Measurements from ENCODE around the gene E2F8.
A peak's percentile ranks its signal among the peaks of the same experiment; 100 is the strongest.
"Not testable (repeated sequence)": the region's sequence is repeated elsewhere in the genome, so short reads cannot be mapped to it uniquely, and the experiment has no call there.

Gene E2F8

GRCh38 chr11:19240420-19241259 lies at the start of gene E2F8:
Gene E2F8, minus strand, starts transcription at chr11:19240945. Its CDS starts 824 bp downstream, at chr11:19240121.
- peak; percentile 63 for DNase-seq

- DNase-seq = no peak
Measured at GRCh38 chr11:19290356-19290755, 49.6 kb upstream of the E2F8 start.

- DNase-seq = no peak
Measured at GRCh38 chr11:19288256-19288655, 47.5 kb upstream of the E2F8 start.

- no peak for DNase-seq
Measured at GRCh38 chr11:19286411-19286810, 45.7 kb upstream of the E2F8 start.

GRCh38 chr11:19284881-19285280 lies 44.1 kb upstream of the E2F8 start:
- DNase-seq = no peak

GRCh38 chr11:19283991-19284390 lies 43.2 kb upstream of the E2F8 start:
- DNase-seq = no peak

- no peak for DNase-seq
Measured at GRCh38 chr11:19281555-19281954, 40.8 kb upstream of the E2F8 start.

- no peak for DNase-seq
Measured at GRCh38 chr11:19281041-19281440, 40.3 kb upstream of the E2F8 start.

- DNase-seq = no peak
Measured at GRCh38 chr11:19279451-19279850, 38.7 kb upstream of the E2F8 start.

GRCh38 chr11:19276859-19277808 lies 36.4 kb upstream of the E2F8 start:
- DNase-seq = no peak

GRCh38 chr11:19275496-19275895 lies 34.8 kb upstream of the E2F8 start:
- DNase-seq = no peak

- DNase-seq = not testable (repeated sequence)
Measured at GRCh38 chr11:19273219-19273618, 32.5 kb upstream of the E2F8 start.

GRCh38 chr11:19268909-19269308 lies 28.2 kb upstream of the E2F8 start:
- DNase-seq = no peak

- no peak for DNase-seq
Measured at GRCh38 chr11:19267567-19267966, 26.8 kb upstream of the E2F8 start.

GRCh38 chr11:19263333-19263732 lies 22.6 kb upstream of the E2F8 start:
- DNase-seq = no peak

GRCh38 chr11:19259487-19260345 lies 19.0 kb upstream of the E2F8 start:
- no peak for DNase-seq

GRCh38 chr11:19258641-19259230 lies 18.0 kb upstream of the E2F8 start:
- no peak for DNase-seq

- DNase-seq = not testable (repeated sequence)
Measured at GRCh38 chr11:19254441-19254840, 13.7 kb upstream of the E2F8 start.

GRCh38 chr11:19253817-19254216 lies 13.1 kb upstream of the E2F8 start:
- DNase-seq = no peak

GRCh38 chr11:19253153-19253745 lies 12.5 kb upstream of the E2F8 start:
- DNase-seq = no peak

- DNase-seq = no peak
Measured at GRCh38 chr11:19252394-19253152, 11.8 kb upstream of the E2F8 start.

Measured in NCI-H2081 treated with DMSO at 0.1 percent for 48 hours (cell line).